ENCODE results near the gene FANCI. TPM values are rescaled to one million over a fixed set of nuclear protein-coding genes. Genes with fewer than 3 reads are reported as not detected.

FANCI gene
- total RNA-seq, 1 donor from 2014 or later, result 9.1 TPM

DNA sequence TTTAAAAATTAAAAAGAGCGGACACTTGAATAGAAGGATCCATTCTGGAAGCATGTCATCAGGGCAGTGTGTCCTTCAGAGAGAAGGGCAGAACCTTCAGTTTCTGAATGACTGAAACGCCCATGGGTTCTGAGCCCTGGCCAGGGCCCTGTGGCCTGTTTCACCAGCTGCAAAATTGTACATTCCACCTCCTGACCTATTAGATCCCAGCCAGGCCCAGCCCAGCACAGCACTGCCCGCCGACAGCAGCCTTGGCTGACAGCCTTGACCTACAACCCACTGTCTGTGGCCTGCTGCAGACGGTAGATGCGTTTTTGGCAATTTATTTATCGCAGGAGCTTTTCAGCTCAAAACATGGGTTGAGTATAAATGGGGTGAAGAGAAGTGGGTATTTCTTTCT, 96.8 kb downstream of the FANCI start:
- Histone ChIP-seq H3K9me3 (no peaks in the 10 kb centered on the region), H3K4me1 (no peaks in the 10 kb centered on the region), H3K4me3 (no peak overlapping the region), H3K36me3 (no peaks in the 10 kb centered on the region), H3K27ac (no peak overlapping the region), H3K27me3 (no peaks in the 10 kb centered on the region)
- TF ChIP-seq POLR2A (IDR thresholded peaks at IDR 0.05), result no peak
- TF ChIP-seq, protein P1, sequence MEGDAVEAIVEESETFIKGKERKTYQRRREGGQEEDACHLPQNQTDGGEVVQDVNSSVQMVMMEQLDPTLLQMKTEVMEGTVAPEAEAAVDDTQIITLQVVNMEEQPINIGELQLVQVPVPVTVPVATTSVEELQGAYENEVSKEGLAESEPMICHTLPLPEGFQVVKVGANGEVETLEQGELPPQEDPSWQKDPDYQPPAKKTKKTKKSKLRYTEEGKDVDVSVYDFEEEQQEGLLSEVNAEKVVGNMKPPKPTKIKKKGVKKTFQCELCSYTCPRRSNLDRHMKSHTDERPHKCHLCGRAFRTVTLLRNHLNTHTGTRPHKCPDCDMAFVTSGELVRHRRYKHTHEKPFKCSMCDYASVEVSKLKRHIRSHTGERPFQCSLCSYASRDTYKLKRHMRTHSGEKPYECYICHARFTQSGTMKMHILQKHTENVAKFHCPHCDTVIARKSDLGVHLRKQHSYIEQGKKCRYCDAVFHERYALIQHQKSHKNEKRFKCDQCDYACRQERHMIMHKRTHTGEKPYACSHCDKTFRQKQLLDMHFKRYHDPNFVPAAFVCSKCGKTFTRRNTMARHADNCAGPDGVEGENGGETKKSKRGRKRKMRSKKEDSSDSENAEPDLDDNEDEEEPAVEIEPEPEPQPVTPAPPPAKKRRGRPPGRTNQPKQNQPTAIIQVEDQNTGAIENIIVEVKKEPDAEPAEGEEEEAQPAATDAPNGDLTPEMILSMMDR (IDR thresholded peaks at IDR 0.05), result no peak
- TF ChIP-seq POLR2AphosphoS5 (IDR thresholded peaks at IDR 0.05; ENCODE audit: insufficient read depth in 1 of 2, low read depth in 1 of 2), result no peak
- DNase-seq (ENCODE audit: extremely low spot score in 2 of 2), result no peak
- intact Hi-C loops (cut with DNase I), result no loop called here

DNA sequence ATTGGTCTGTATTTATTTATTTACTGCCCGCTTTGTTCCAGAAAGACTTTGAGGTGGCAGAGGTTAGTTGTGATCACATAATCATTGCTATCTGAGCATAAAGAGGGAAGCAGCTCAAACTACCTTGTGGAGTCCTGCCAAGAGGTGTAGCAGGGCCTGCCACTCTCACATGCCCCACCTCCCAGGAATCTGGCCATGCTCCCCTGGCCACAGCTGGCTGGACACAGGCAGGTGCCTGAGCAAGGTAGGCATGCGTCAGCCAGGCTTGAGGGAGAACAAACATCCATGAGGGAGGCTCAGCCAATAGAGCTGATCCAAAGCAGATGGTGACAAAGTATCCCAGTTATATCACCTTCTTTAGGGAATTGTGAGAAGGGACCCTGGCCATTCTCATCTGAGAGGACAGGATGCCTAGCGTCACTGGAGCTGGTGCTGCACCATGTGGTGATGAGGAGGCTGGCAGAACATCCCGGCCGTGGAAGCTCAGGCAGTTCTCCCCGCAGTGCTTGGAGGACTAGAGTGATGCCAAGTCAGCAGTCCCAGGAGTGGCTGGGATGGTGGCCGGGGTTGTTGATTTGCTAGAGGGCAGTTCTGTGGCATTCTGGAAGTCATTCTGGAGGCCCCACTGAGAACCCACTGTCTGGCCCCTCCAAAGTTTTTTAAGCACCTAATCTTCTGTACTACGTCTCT, 97.7 kb downstream of the FANCI start:
- TF ChIP-seq, protein P1 (IDR thresholded peaks at IDR 0.05), result no peak
- H3K4me1 ChIP-seq, result no peaks in the 10 kb centered on the region
- DNase-seq (ENCODE audit: extremely low spot score in 2 of 2), result no peak
- no peaks in the 10 kb centered on the region for H3K9me3 ChIP-seq
- no peaks in the 10 kb centered on the region for H3K27me3 ChIP-seq
- no peak overlapping the region for H3K27ac ChIP-seq
- H3K36me3 ChIP-seq, result no peaks in the 10 kb centered on the region
- H3K4me3 ChIP-seq, result no peak overlapping the region
- intact Hi-C loops (cut with DNase I), result no loop called here

DNA sequence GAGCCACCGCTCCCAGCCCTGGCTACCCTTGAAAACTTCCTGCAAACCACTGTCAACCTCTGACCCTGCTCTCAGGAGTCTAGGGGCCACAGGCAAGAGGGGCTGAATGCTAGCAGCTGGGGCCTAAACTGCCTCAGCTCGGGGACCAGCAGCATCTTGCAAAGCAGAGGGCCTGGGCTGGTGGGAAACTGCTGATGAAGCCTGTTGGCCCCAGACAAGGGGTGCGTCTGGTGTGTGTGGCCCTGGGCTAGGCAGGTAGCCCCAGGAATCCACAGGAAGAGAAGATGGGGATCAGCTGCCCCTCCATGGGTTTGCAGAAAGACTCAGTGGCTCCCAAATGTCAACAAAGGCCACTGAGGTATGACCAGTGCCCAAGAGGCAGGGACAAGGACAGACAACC, 99.1 kb downstream of the FANCI start:
- no peaks in the 10 kb centered on the region for H3K4me1 ChIP-seq
- intact Hi-C loops (cut with DNase I), result no loop called here
- no peak overlapping the region for H3K27ac ChIP-seq
- TF ChIP-seq POLR2A (IDR thresholded peaks at IDR 0.05) (no peak), POLR2AphosphoS5 (IDR thresholded peaks at IDR 0.05; ENCODE audit: insufficient read depth in 1 of 2, low read depth in 1 of 2) (no peak)
- TF ChIP-seq, protein P1 (IDR thresholded peaks at IDR 0.05), result no peak
- H3K9me3 ChIP-seq, result no peaks in the 10 kb centered on the region
- DNase-seq (ENCODE audit: extremely low spot score in 2 of 2), result no peak
- no peaks in the 10 kb centered on the region for H3K27me3 ChIP-seq
- H3K4me3 ChIP-seq, result no peak overlapping the region
- H3K36me3 ChIP-seq, result no peaks in the 10 kb centered on the region

DNA sequence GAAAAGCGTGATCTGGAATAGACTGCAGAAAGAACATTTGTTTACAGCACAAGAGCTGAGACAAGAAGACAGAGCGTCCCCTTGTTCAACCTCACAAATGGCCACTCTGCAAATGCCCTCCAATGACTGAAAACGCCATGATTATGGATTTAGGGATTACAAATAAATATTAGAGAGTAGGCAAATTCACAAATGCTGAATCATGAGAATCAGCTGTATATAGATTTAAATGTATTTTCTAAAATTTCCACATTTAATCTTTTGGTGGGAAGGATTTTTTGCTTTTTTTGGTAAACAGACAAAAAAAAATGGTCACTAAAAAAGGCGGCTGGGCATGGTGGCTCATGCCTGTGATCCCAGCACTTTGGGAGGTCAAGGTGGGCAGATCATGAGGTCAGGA, 101.5 kb downstream of the FANCI start:
- no peaks in the 10 kb centered on the region for H3K4me1 ChIP-seq
- H3K27me3 ChIP-seq, result no peaks in the 10 kb centered on the region
- H3K9me3 ChIP-seq, result no peaks in the 10 kb centered on the region
- intact Hi-C loops (cut with DNase I), result no loop called here
- no peak overlapping the region for H3K4me3 ChIP-seq
- H3K27ac ChIP-seq, result no peak overlapping the region
- no peak for TF ChIP-seq POLR2A (IDR thresholded peaks at IDR 0.05)
- no peak for TF ChIP-seq POLR2AphosphoS5 (IDR thresholded peaks at IDR 0.05; ENCODE audit: insufficient read depth in 1 of 2, low read depth in 1 of 2)
- TF ChIP-seq, protein P1 (IDR thresholded peaks at IDR 0.05), result no peak
- no peak for DNase-seq (ENCODE audit: extremely low spot score in 2 of 2)
- no peaks in the 10 kb centered on the region for H3K36me3 ChIP-seq

DNA sequence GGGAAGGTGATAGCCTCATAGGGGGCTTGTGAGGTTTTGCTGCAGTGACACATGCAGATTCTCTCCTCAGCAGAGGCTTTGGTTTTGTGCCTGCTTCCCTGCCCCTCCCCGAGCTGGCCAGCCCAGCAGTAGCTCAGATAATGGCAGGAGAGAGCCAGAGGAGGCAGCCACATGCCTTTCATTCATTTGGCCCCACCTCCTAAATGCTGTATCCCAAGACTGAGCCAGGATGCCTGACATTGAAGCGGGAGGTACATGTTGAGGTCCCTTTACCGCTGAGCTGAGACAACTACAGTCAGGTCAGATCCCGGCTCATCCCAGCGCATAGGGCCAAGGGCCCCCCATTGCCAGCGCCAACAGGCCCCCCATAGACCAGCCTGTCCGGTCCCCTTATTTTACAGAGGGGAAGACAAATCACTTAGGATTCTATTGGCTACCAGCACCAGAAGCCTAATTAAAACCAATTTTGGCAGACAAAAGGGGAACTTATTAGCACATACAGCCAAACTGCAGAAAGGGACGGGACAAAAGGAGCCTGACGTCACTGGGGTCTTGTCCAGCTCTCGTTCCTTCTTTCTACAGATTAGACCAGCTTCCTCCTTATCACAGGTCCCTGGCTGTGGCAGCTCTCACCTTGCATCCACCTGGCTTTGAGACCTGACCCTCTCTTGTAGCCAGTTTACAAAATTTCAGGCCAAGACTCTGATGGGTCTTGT, 102.9 kb downstream of the FANCI start:
- H3K36me3 ChIP-seq, result no peaks in the 10 kb centered on the region
- no peak for DNase-seq (ENCODE audit: extremely low spot score in 2 of 2)
- TF ChIP-seq POLR2AphosphoS5 (IDR thresholded peaks at IDR 0.05; ENCODE audit: insufficient read depth in 1 of 2, low read depth in 1 of 2), result no peak
- TF ChIP-seq, protein P1 (IDR thresholded peaks at IDR 0.05), result no peak
- no peaks in the 10 kb centered on the region for H3K27me3 ChIP-seq
- H3K27ac ChIP-seq, result no peak overlapping the region
- no peaks in the 10 kb centered on the region for H3K9me3 ChIP-seq
- H3K4me3 ChIP-seq, result no peak overlapping the region
- intact Hi-C loops (cut with DNase I), result no loop called here
- no peaks in the 10 kb centered on the region for H3K4me1 ChIP-seq
